Measurements from ENCODE around the gene ZNF880. TPM values are rescaled to one million over a fixed set of nuclear protein-coding genes. Genes with fewer than 3 reads are reported as not detected.

ZNF880 gene
- total and polyA plus RNA-seq, 4 donors, result 7.8 to 27.4 (median 10.8) TPM

DNA sequence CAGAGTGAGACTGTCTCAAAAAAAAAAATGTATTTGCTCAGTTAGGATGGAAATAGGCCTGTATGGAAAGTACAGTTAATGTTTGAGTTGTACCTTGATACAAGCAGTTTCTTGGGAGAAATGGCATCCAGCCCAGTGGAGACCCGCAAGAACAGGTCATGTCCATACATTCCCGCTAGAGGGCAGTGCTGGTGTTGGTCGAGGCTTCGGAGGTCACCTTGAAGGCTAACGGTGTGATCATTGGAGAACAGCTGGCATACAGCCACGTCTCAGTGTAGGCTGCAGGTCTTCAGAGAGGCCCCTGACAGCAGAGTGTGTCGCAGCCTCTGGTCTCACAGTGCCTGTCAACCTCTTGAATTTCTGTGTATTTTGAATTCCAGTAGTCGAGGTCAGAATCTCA lies 26.2 kb upstream of the ZNF880 start:
- Histone ChIP-seq H3K27me3 (ENCODE audit: control insufficient read depth in 3 of 3, insufficient read depth in 3 of 3, low read length in 2 of 3) (no peaks in the 10 kb centered on the region), H3K4me1 (ENCODE audit: control insufficient read depth in 5 of 5, insufficient read depth in 5 of 5, low read length in 5 of 5) (peaks cover 0 to 2% (median 0%) of the 10 kb centered on the region in 5 donors), H3K9ac (ENCODE audit: insufficient read depth in 1 of 2, low read length in 2 of 2) (no peak overlapping the region), H3K36me3 (ENCODE audit: control insufficient read depth in 4 of 4, insufficient read depth in 4 of 4, low read length in 4 of 4) (peaks cover 3 to 11% (median 6%) of the 10 kb centered on the region in 4 donors), H3K9me3 (ENCODE audit: control insufficient read depth in 4 of 4, insufficient read depth in 3 of 4, low read length in 3 of 4) (peaks cover 0 to 17% (median 0%) of the 10 kb centered on the region in 4 donors), H3K4me3 (no peak overlapping the region), H3K27ac (ENCODE audit: low read depth in 1 of 2, low read length in 1 of 2) (no peak overlapping the region)
- WGBS, 2 donors, result 27 to 29% methylated on average over 8 of the region's 8 CpGs
- ATAC-seq (ENCODE audit: insufficient read depth, low FRiP score) (no peak), DNase-seq (peak; percentile 67 to 80 (median 69))
- TF ChIP-seq, protein P1, sequence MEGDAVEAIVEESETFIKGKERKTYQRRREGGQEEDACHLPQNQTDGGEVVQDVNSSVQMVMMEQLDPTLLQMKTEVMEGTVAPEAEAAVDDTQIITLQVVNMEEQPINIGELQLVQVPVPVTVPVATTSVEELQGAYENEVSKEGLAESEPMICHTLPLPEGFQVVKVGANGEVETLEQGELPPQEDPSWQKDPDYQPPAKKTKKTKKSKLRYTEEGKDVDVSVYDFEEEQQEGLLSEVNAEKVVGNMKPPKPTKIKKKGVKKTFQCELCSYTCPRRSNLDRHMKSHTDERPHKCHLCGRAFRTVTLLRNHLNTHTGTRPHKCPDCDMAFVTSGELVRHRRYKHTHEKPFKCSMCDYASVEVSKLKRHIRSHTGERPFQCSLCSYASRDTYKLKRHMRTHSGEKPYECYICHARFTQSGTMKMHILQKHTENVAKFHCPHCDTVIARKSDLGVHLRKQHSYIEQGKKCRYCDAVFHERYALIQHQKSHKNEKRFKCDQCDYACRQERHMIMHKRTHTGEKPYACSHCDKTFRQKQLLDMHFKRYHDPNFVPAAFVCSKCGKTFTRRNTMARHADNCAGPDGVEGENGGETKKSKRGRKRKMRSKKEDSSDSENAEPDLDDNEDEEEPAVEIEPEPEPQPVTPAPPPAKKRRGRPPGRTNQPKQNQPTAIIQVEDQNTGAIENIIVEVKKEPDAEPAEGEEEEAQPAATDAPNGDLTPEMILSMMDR (IDR thresholded peaks at IDR 0.05; ENCODE audit: control extremely low read depth, extremely low read depth), result peak; percentile 24

DNA sequence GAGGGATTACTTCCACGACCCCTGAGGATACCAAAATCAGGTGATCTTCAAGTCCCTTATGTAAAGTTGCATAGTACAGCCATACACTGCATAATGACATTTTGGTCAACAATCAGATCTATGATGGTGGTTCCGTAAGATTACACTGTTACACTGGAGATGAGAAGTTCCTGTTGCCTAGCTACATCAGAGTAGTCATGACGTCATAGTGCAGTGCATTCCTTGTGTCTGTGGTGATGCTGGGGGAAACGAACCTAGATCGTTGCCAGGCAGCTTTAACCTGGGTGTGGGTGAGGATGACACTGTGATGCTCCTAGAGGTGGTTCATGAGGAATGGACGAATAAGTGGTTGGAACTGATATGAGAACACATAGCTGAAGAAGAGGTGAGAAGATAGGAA lies 24.6 kb upstream of the ZNF880 start:
- Histone ChIP-seq H3K4me1 (ENCODE audit: control insufficient read depth in 5 of 5, insufficient read depth in 5 of 5, low read length in 5 of 5) (peaks cover 0 to 2% (median 0%) of the 10 kb centered on the region in 5 donors), H3K27ac (ENCODE audit: low read depth in 1 of 2, low read length in 1 of 2) (no peak overlapping the region), H3K27me3 (ENCODE audit: control insufficient read depth in 3 of 3, insufficient read depth in 3 of 3, low read length in 2 of 3) (no peaks in the 10 kb centered on the region), H3K36me3 (ENCODE audit: control insufficient read depth in 4 of 4, insufficient read depth in 4 of 4, low read length in 4 of 4) (peaks cover 7 to 22% (median 13%) of the 10 kb centered on the region in 4 donors), H3K9ac (ENCODE audit: insufficient read depth in 1 of 2, low read length in 2 of 2) (no peak overlapping the region), H3K9me3 (ENCODE audit: control insufficient read depth in 4 of 4, insufficient read depth in 3 of 4, low read length in 3 of 4) (peaks cover 0 to 19% (median 0%) of the 10 kb centered on the region in 4 donors), H3K4me3 (no peak overlapping the region)
- DNase-seq (no peak), ATAC-seq (ENCODE audit: insufficient read depth, low FRiP score) (no peak)
- 87 to 93% methylated on average over 6 of the region's 6 CpGs for WGBS, 2 donors
- TF ChIP-seq, protein P1 (IDR thresholded peaks at IDR 0.05; ENCODE audit: control extremely low read depth, extremely low read depth), result no peak

DNA sequence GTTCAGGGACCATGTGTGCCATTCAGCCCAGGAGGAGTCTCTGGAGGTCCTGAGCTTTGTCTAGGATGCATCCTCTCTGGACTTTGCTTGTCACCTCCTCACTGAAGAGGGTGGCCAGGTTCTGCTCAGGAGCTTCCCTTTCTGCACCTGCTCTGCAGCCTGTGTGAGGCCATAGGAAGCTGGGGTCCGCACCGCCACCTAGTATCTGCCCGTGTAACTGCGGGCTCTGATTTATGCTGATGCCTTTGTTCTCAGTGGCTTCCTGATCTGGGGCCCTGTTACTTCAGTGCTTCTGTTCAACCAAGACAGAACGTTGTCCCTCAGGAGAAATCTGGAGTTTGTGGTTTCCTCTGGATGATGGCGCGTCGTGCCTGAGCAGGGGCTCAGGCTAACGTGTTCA lies 18.2 kb upstream of the ZNF880 start:
- Histone ChIP-seq H3K9me3 (ENCODE audit: control insufficient read depth in 4 of 4, insufficient read depth in 3 of 4, low read length in 3 of 4) (peaks cover 0 to 28% (median 0%) of the 10 kb centered on the region in 4 donors), H3K4me3 (no peak overlapping the region), H3K9ac (ENCODE audit: insufficient read depth in 1 of 2, low read length in 2 of 2) (no peak overlapping the region), H3K27me3 (ENCODE audit: control insufficient read depth in 3 of 3, insufficient read depth in 3 of 3, low read length in 2 of 3) (no peaks in the 10 kb centered on the region), H3K27ac (ENCODE audit: low read depth in 1 of 2, low read length in 1 of 2) (no peak overlapping the region), H3K36me3 (ENCODE audit: control insufficient read depth in 4 of 4, insufficient read depth in 4 of 4, low read length in 4 of 4) (peaks cover 14 to 46% (median 34%) of the 10 kb centered on the region in 4 donors), H3K4me1 (ENCODE audit: control insufficient read depth in 5 of 5, insufficient read depth in 5 of 5, low read length in 5 of 5) (no peaks in the 10 kb centered on the region)
- DNase-seq, result no peak
- TF ChIP-seq, protein P1 (IDR thresholded peaks at IDR 0.05; ENCODE audit: control extremely low read depth, extremely low read depth), result no peak
- ATAC-seq (ENCODE audit: insufficient read depth, low FRiP score), result no peak
- WGBS, 2 donors, result 82 to 83% methylated on average over 9 of the region's 9 CpGs

DNA sequence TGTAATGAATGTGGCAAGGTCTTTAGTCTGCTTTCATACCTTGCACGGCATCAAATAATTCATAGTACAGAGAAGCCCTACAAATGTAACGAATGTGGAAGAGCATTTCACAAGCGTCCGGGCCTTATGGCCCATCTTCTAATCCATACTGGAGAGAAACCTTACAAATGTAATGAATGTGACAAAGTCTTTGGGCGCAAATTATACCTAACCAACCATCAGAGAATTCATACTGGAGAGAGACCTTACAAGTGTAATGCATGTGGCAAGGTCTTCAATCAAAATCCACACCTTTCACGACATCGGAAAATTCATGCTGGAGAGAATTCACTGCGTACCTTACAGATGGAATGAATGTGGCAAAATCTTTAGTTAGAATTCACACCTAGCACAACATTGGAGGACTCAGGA lies 3.3 kb upstream of the ZNF880 start:
- no peak overlapping the region for H3K27ac ChIP-seq (ENCODE audit: low read depth in 1 of 2, low read length in 1 of 2)
- no peak overlapping the region for H3K9ac ChIP-seq (ENCODE audit: insufficient read depth in 1 of 2, low read length in 2 of 2)
- ATAC-seq (ENCODE audit: insufficient read depth, low FRiP score), result no peak
- WGBS, 2 donors, result 97% methylated on average over 8 of the region's 8 CpGs
- H3K9me3 ChIP-seq (ENCODE audit: control insufficient read depth in 4 of 4, insufficient read depth in 3 of 4, low read length in 3 of 4), result peaks cover 12 to 50% (median 22%) of the 10 kb centered on the region in 4 donors
- H3K4me3 ChIP-seq, result no peak overlapping the region
- DNase-seq, result no peak
- TF ChIP-seq, protein P1 (IDR thresholded peaks at IDR 0.05; ENCODE audit: control extremely low read depth, extremely low read depth), result no peak
- peaks cover 0 to 5% (median 0%) of the 10 kb centered on the region in 5 donors for H3K4me1 ChIP-seq (ENCODE audit: control insufficient read depth in 5 of 5, insufficient read depth in 5 of 5, low read length in 5 of 5)
- peaks cover 7 to 47% (median 21%) of the 10 kb centered on the region in 4 donors for H3K36me3 ChIP-seq (ENCODE audit: control insufficient read depth in 4 of 4, insufficient read depth in 4 of 4, low read length in 4 of 4)
- H3K27me3 ChIP-seq (ENCODE audit: control insufficient read depth in 3 of 3, insufficient read depth in 3 of 3, low read length in 2 of 3), result no peaks in the 10 kb centered on the region

Data from lung (tissue), 12 donors.